Measurements from ENCODE around the gene TXNRD1.
"Not testable (repeated sequence)": the region's sequence is repeated elsewhere in the genome, so short reads cannot be mapped to it uniquely, and the experiment has no call there.

The TXNRD1 gene

DNA sequence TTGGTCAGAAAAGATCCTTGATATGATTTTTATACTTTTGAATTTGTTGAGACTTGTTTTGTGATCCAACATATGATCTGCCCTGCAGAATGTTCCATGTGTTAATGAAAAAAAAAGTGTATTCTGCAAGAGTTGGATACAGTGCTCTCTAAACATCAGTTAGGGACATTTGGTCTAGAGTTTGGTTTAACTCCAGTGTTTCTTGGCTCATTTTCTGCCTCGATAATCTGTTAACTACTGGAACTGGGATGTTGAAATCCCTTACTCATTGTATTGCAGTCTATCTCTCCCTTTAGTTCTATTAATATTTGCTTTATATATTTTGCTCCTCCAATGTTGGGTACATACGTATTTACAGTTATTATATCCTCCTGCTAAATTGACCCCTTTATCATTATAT lies 18.3 kb upstream of the TXNRD1 start:
- DNase-seq, result no peak

DNA sequence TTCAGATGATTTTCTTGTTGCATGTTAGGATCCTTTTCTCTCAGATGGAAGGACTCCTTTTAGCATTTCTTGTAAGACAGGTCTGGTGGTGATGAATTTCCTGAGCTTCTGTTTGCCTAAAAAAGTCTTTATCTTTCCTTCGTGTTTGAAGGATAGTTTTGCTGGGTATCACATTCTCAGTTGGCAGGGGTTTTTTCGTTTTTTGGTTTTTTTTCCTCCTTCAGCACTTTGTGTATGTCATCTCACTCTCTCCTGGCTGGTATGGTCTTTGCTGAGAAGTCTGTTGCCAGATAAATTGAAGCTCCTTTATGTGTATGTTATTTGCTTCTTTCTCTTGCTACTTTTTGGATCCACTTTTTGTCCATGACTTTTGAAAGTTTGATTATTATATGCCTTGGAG lies 15.6 kb upstream of the TXNRD1 start:
- no peak for DNase-seq

DNA sequence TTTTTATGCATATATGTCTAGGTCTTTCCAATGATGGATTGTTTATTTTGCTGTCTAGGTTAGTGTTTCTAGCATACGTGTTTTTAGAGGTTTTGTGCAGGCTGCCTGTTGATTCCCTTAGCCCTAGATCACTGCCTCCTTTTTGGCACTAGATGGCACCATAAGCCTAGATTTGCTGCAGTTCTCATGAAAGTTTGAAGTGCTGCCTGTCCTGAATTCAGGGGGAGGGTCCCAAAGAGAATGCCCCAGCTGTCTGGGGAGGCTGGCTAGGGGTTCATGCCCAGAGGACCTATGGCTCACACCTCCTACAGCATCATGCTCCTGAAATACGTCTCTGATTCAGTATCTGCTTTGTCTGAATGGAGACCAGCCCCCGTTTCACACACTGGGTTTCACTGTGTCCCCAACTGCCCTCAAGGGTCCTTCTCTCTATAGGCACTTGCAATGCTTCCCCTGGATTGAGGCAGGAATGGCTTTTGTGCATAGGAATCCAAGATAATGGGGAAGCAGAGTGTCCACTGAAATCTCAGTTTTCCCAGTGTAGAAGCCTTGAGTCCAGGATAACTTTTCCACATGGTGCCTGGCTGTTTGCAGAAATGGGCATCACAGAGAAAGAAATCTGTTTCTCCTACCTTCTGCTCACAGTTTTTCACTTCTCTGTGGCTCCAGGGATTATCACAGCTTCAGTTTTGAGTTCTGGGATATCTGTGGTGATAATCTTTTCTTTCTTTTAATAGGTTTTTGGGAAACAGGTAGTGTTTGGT lies 14.2 kb upstream of the TXNRD1 start:
- DNase-seq, result peak in 1 of 2 donors; percentile 9

DNA sequence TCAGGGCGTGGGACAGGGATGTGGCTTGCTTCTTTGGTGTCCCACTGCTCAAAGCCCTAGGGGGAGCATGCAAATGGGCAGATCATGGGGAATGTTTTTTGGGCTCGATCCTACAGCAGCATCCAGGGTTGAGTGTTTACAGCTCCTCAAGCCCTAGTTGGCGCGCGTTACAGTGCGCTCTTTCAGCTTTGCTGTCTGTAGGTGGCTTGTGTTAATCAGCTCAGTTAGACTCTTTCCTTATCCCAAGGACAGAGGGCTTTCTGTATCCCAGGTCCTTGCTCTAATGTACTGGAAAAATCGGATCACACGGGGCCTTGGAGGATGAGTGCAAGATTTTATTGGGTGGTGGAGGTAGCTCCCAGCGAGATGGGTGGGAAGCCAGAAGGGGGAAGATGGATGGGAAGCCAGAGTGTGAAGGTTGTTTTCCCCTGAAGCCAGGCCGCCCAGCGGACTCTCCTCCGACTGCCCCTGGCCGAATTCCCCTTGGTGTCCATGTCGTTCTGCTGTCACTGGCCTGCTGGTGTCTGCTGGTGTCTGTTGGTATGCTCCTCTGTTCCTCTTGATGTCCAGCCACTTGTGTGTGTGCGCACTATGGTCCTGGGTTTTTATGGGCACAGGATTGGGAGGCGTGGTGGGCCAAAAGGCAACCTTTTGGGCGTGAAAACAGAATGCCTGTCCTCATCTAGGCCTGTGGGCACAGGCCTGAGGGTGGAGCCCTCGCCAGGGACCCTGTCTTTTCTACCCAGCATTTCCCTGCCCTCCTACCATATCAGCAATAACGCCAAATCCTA lies 10.7 kb upstream of the TXNRD1 start:
- DNase-seq, result no peak

DNA sequence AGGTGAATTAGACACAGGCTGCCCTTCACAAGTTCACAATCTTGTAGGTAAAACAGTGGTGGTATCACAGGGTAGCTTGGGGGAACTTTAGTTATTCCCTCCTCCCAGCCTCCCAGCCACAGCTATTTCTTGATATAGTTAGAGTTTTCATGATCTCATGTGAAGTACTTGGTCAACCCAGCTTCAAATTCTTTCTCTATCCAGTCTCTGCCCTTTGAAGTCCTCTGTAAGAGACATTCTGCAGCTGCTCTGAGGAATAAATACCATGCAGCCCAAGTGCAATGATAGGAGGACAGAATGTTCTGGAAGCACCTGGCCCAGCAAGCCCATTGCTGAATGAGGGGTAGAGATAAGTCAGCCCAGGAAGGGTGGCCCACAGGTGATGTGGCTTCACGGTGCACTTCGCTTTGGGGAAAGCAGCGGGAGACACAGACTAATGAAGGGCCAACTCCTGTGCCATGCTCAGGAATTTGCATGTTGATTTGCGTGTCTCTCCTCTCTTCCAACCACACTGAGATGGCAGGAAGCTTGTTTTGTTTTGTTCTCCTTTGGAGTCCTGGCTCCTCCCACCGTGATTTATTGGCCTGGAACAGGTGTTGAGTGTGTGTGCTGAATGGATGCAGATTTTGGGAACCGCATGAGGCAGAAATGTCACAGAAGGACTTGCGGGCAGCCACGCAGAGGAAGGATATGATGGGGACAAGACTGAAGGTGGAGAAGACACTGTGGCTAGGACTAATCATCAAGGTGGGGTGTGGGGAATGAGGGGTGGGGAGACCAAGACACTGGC lies 8.0 kb upstream of the TXNRD1 start:
- DNase-seq, result no peak

DNA sequence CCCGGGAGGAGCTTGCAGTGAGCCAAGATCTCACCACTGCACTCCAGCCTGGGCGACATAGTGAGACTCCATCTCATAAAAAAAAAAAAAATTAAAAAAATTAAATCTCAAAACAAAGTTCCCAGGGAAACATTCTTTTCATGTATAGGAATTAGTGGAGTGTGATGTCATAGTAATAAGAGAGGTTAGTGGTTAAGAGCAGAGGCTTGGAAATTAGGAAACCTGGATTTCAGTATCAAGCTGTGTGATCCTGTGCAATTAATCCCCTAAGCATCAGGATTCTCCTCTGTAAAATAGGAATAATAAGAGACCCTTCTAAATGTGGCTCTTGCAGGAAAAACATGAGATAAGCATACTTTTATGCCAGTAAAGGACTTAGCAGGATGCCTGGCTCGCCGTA lies 3.1 kb upstream of the TXNRD1 start:
- DNase-seq, result no peak

DNA sequence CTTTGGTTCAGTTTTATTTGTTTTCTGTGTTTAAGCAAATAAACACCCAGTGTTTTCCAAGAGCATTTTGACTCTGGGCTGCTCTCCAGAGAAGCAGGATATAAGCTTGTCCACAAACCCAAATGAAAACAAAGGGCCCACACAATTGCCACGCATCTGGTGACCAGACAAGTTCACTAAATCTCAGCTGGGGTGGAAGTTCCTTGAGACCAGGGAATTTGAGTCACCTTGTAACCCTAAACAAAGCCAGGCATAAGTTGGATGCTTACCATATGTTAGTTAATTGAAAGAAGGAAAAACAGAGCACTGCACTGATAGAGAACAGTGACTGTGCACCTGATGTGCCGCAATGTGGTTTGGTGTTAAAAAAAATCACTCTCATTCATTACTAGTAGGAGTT lies 1.6 kb upstream of the TXNRD1 start:
- no peak for DNase-seq

DNA sequence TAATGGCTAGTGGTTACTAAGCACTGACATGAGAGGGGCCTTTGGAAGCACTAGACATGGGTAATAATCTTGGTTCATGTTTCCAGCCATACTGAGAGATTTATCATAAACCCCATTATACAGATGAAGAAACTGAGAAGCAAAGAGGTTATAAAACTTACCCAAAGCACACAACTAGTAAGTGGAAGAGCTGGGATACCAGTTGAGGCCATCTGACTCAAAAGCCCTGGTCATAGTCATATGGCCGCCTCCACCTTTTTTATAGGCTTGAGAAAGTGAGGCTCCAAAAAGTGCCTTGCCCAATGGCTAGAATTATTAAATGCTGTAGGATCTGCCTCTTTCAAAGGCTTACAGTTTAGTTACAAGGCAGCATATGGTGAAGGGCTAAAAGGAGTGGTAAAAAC lies 944 bp downstream of the TXNRD1 start:
- no peak for DNase-seq

DNA sequence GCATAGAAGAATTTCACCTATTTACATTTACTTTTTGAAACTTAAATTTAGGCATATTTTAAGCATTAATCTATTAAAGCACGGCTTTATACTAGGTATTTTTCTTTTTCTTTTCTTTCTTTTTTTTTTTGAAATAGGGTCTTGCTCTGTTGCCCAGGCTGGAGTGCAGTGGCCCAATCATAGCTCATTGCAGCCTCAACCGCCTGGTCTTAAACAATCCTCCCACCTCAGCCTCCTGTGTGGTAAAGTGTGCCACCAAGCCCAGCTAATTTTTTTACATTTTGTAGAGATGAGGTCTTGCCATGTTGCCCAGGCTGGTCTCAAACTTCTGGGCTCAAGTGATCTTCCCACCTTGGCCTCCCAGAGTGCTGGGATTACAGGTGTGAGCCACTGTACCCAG lies 2.9 kb downstream of the TXNRD1 start:
- not testable (repeated sequence) for DNase-seq

DNA sequence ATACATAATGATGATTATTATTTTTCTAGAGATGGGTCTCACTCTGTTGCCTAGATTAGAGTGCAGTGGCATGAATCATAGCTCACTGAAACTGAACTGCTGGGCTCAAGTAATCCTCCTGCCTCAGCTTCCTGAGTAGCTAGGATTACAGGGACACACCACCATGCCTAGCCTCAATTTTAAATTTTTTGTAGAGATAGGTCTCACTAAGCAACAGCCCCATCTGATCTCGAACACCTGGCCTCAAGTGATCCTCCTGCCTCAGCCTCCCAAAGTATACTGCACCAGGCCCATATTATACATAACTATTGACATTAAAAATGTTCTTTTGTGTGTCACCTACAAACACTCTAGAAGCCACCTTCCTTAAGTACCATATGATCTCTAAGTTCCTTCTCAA lies 3.4 kb downstream of the TXNRD1 start:
- DNase-seq, result no peak

DNA sequence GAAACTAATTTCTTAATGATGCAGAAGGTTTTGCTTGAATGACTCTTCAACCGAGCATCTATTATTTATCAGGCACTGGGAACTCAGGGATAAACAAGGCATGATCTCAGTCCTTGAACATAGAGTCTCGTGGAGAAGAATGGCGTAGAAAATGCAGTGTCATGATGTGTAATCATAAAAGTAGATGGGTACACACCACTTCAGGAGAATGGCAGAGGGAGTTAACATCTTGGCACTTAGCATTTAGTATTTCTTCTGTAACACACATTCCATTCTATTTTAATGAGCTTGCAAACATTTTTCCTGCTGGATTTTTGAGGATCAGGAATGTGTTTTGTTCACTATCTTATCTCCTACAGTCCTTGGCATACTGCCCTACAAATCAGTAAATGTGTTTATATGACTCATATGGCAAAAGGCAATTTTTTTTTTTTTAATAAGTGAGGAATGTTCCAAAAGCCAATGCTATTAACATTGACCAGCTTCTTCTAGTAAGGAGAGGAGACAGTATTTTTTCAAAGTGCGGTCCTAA lies 3.8 kb downstream of the TXNRD1 start:
- no peak for DNase-seq

DNA sequence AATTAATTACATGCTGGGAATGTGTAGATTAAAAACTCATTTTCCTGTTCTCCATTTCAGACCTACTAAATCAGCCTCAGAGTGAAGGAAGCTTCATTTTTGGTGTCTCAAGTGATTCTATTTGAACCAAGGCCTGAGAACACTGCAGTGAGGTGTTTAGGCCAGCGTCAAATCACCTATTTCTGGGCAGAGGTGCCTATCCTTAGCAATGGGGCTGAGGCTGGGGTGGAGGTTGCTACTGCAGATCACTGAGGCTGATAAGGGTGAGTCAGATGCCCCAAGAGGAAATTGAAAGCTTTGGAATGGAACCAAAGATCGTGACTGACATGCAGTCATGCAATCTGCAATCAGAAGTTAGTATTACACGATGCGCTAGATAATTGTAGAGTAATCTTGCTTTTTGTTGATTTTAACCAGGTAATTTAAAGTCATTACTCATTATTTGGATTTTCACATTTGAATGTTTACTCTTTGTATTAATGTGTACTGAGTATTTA lies 4.4 kb downstream of the TXNRD1 start:
- DNase-seq, result peak; percentile 51 to 54

DNA sequence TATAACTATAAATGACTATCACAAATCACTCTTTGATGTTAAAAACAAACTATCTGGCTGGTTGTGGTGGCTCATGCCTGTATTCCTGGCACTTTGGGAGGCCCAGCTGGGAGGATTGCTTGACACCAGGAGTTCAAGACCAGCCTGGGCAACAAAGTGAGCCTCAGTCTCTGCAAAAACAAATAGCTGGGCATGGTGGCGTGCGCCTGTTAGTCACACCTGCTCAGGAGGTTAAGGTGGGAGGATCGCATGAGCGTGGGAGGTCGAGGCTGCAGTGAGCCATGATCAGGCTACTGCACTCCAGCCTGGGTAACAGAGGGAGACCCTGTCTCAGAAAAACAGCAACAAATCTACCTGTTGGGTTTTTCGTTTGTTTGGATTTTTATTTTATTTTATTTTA lies 5.4 kb downstream of the TXNRD1 start:
- DNase-seq, result no peak

DNA sequence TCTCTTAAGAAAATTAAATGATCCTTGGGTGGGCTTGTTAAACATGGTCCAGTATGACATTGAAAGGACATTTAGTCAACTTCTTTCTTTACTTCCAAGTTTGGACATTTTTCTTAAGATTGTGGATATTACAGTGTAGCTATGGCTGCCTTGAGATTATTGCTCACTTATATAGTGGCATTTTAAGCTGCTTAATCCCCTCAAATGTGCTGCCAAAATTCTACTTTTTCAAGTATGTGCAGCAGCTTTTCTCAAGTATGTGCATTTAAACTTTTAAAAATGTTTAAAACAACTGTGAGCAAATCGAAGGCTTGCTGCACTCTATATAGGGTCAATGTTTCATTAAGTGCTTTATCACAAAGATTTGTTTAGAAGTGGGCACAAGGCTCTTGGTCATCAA lies 7.4 kb downstream of the TXNRD1 start:
- DNase-seq, result no peak

DNA sequence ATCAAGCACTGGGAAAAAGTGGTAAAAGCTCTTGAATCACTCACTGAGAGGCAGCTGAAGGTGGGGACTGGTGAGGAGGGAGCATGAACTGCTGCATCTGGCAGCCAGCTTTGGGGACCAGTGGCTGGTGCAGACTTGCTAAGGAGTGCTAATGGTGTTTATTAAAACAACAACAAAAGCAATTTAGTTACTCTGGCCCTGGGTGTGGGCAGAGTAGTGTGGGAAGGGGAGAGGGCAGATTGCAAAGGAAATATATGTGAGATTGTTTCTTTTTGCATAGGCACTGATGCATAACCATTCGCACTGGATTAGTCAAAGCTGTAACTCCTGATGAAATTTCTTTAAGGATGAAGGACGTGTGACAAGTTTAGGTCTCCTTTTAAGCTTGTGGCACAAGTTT lies 8.1 kb downstream of the TXNRD1 start:
- no peak for DNase-seq

DNA sequence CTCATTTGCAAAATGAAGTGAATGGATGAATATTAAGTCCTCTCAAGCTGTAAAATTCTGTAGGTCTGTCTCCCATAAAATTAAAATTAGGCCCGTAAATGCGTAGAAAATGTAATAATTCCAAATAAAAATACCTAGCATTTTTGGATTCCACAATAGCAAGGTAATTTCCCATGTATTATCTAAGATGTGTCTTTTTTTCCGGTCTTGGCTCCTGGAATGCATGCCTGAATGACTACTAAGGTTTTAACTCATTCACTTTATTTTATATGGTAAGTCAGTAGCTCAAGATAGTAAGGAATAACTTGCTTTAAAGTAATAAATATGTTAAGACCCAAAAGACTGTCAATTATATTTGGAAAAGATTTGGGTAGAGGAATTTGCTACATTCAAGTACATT lies 11.1 kb downstream of the TXNRD1 start:
- no peak for DNase-seq

DNA sequence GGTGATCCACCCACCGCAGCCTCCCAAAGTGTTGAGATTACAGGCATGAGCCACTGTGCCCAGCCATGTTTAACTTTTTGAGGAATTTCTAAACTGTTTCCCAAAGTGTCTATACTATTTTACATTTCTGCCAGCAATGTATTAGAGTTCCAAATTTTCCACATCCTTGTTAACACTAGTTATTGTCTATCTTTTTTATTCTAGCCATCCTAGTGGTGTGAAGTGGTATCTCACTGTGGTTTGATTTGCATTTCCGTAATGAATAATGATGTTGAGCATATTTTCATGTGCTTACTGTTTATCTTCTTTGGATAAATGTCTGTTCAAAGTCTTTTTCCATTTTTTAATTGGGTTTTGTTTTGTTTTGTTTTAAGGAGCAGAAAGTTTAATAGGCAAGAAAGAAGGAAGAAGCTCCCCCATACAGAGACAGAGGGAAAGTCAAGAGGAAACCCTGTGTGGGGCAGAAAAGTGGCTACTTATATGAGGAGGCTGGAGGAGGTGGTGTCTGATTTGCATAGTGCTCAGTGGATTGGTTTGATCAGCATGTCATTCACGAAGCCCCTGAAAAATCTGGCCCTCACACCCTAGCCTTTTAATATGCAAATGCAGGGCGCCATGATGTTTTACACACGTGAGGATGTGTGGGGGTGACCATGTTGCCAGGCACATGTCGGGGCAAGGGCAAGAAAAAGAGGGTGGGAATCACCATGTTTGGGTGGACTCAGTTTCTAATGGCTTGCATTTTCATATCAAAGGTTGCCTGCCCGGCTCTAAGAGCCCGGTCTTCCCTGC lies 14.9 kb downstream of the TXNRD1 start:
- DNase-seq, result no peak

DNA sequence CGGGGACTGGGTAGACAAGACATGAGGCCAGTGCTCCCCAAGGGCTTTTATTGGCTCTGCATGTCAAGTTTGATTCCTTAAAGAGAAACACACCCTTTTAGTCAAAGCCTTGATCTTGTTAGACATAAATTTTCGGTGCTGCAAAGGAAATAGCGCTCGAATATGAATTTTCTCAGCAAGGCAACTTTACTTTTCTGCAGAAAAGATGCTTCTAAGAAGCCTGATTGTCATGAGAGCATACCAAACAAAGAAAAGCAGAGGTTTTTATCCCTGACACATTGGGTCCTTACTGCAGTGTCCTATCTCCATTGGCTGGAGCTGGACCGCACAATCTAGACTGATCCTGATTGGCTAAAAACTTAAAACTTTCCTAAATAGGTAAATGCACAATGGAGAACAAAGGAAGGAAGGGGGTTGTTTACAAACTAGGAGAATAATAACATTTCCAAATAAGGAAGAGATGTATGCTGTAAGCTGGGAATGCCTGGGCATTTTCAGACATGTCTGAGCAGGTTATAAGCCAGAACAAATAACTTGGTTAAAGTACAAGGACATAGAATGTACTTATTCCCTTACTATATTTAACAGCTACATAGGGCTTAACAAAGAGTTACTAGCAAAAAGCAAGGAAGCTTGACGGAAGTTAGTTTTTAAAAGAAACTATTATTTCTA lies 17.2 kb downstream of the TXNRD1 start:
- no peak for DNase-seq

DNA sequence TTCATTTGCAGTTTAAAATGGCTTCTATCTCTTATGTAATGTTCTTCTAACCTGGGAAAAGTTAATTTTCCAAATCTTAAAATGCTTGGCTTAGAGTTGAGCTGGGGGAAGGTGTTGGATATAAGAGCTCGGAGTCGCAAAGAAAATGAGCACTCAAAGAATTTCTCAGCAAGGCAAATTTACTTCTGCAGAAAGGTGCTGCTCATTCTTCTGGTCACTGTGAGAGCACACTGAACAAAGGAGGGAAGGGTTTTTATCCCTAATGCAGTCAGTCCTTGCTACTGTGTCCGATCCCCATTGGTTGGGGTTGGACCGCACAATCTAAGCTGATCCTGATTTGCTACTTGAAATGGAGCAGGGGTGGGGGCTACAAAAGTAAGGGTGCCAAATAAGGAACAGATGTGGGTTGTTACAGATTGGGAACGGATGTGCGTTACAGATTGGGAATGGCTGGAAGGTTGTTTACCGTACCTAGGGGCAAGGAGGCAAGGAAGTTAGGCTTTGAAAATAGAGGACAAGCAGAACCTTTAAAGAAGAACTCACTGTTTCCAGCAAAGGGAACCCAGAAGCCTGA lies 19.4 kb downstream of the TXNRD1 start:
- no peak for DNase-seq

DNA sequence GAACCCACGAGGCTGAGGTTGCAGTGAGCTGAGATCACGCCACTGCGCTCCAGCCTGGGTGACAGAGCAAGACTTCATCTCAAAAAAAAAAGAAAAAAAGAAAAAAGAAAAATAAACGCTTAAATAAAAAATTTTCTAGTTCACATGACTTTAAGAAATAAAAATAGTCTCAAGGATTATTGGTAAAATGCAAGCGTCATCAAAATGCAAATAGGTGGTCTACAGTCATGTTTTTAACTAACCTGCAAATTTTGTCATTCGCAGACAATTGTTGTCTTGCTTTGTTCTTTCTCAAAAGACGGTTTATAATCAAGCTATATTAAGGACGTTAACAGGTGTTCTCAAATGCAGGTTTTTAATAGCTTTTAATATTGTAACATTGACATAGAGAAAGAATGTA lies 22.4 kb downstream of the TXNRD1 start:
- DNase-seq, result no peak

DNA sequence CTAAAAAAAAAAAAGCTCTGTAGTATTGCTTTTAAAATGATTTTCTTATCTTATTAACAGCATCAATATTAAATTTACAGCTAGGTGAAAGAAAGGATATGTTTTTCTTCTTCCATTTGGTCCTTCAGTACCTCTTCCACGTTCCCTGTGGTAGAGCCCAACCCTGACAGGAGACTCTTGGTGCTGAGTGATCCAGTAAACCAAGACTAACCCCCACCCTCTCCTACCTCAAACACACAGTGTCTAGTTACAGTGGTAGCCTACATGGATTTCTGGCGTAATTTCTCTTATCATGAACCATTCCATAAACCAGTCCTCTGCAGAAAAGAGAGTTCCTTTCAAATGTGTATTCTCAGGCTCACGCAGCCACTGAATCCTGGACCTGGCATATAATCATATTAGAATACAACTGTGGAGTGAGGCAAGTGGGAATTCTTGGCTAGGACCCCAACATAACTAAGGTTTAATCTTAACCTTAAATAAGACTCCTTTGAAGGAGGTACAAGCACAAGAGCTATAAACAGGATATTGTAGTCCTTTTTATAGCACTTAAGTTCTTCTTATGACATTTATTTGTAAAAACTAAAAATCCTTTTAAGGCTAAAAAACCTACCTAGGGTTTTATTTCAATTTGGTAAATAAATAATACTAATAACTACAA lies 27.1 kb downstream of the TXNRD1 start:
- no peak for DNase-seq
